PFSK-1 (cell line): ENCODE measurements around the gene STX2.

Experiments
- SIN3A ChIP-seq: IDR thresholded peaks from 2 replicates; pipeline ENCODE4 v1.6.1; 2012; ENCODE audit warnings: mild to moderate bottlenecking, low read length, moderate library complexity, borderline replicate concordance; ENCODE audit not compliant: insufficient read depth
- TAF1 ChIP-seq: IDR thresholded peaks from 2 replicates; pipeline ENCODE4 v1.6.1; 2012; ENCODE audit warnings: low read length, control low read depth, borderline replicate concordance; ENCODE audit not compliant: insufficient read depth
- TF ChIP-seq, protein P1 (sequence below), 2 experiments: IDR thresholded peaks; 2 replicates each; pipeline versions ENCODE4 v1.6.1 to v1.8.0; 2011 to 2012; ENCODE audit warnings: low read depth in 2 of 2, low read length in 2 of 2, control low read depth in 1 of 2, inconsistent platforms in 1 of 2, mild to moderate bottlenecking in 1 of 2, moderate library complexity in 1 of 2; ENCODE audit not compliant: insufficient read depth in 1 of 2

DNA sequence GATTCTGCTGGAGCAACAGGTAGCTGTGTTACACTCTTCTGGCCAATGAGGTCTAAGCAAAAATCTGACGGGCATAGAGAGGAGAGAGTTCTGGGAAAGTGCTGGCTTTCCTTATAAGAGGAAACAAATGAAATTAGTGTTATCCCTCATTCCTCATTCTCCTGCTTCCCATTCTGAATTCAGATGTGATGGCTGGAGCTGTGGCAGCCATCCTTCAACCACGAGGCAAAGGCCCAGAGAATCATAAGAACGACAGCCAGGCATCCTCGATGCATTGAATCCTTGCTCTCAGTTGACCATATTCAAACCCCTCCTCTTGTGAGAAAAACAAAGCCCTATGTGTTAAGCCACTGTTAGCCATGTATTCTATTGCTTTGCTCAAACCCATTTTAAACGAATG, 95.4 kb downstream of the STX2 start:
- no peak for TF ChIP-seq SIN3A
- TF ChIP-seq, protein P1, sequence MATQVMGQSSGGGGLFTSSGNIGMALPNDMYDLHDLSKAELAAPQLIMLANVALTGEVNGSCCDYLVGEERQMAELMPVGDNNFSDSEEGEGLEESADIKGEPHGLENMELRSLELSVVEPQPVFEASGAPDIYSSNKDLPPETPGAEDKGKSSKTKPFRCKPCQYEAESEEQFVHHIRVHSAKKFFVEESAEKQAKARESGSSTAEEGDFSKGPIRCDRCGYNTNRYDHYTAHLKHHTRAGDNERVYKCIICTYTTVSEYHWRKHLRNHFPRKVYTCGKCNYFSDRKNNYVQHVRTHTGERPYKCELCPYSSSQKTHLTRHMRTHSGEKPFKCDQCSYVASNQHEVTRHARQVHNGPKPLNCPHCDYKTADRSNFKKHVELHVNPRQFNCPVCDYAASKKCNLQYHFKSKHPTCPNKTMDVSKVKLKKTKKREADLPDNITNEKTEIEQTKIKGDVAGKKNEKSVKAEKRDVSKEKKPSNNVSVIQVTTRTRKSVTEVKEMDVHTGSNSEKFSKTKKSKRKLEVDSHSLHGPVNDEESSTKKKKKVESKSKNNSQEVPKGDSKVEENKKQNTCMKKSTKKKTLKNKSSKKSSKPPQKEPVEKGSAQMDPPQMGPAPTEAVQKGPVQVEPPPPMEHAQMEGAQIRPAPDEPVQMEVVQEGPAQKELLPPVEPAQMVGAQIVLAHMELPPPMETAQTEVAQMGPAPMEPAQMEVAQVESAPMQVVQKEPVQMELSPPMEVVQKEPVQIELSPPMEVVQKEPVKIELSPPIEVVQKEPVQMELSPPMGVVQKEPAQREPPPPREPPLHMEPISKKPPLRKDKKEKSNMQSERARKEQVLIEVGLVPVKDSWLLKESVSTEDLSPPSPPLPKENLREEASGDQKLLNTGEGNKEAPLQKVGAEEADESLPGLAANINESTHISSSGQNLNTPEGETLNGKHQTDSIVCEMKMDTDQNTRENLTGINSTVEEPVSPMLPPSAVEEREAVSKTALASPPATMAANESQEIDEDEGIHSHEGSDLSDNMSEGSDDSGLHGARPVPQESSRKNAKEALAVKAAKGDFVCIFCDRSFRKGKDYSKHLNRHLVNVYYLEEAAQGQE (IDR thresholded peaks at IDR 0.05; ENCODE audit: insufficient read depth in 1 of 2, low read depth in 2 of 2, low read length in 2 of 2): no peak
- TF ChIP-seq TAF1: no peak
